ENCODE results near the gene SCARB1. TPM values are rescaled to one million over a fixed set of nuclear protein-coding genes. Genes with fewer than 3 reads are reported as not detected.
A peak's percentile ranks its signal among the peaks of the same experiment; 100 is the strongest.
"Not testable (repeated sequence)": the region's sequence is repeated elsewhere in the genome, so short reads cannot be mapped to it uniquely, and the experiment has no call there.

Gene SCARB1
- total RNA-seq, 2 experiments from 2014 or later = 36.2 to 38.1 TPM

- no peak overlapping the region for H3K27ac Mint-ChIP-seq
- ChIA-PET POLR2A (no interaction called here), CTCF (no interaction called here)
- ATAC-seq = peak; percentile 39
- no peak for DNase-seq
- no peak for TF ChIP-seq CTCF (IDR thresholded peaks at IDR 0.05)
- H3K4me1 Mint-ChIP-seq (ENCODE audit: low read depth) = peaks cover 12% of the 10 kb centered on the region
- H3K9me3 Mint-ChIP-seq = no peaks in the 10 kb centered on the region
- intact Hi-C loops (cut with micrococcal nuclease) = no loop called here
- H3K27me3 Mint-ChIP-seq = no peaks in the 10 kb centered on the region
- no peaks in the 10 kb centered on the region for H3K36me3 Mint-ChIP-seq (ENCODE audit: low read depth)
- H3K4me3 Mint-ChIP-seq = no peak overlapping the region
These were observed 17.5 kb upstream of the SCARB1 start for GRCh38 chr12:124881123-124881522.

- H3K27ac Mint-ChIP-seq; DNase-seq; ATAC-seq; intact Hi-C loops (cut with micrococcal nuclease); H3K4me3 Mint-ChIP-seq; H3K27me3 Mint-ChIP-seq; H3K36me3 Mint-ChIP-seq (ENCODE audit: low read depth); H3K9me3 Mint-ChIP-seq: not testable (repeated sequence)
- H3K4me1 Mint-ChIP-seq (ENCODE audit: low read depth) = peaks cover 12% of the 10 kb centered on the region
- ChIA-PET POLR2A (interaction anchor here (0.5 kb wide), 1 partner anchor 170 kb away, joined by 3 read pairs; no protein-coding TSS in a partner anchor), CTCF (interaction anchor here (0.7 to 1.4 kb wide), 2 partner anchors 14 to 60 kb away, joined by 3 read pairs; no protein-coding TSS in a partner anchor)
These were observed 16.7 kb upstream of the SCARB1 start for GRCh38 chr12:124880335-124880734.

- ATAC-seq = no peak
- no peak overlapping the region for H3K4me3 Mint-ChIP-seq
- no peaks in the 10 kb centered on the region for H3K36me3 Mint-ChIP-seq (ENCODE audit: low read depth)
- H3K27me3 Mint-ChIP-seq = no peaks in the 10 kb centered on the region
- H3K4me1 Mint-ChIP-seq (ENCODE audit: low read depth) = peaks cover 9% of the 10 kb centered on the region
- no peak for TF ChIP-seq CTCF (IDR thresholded peaks at IDR 0.05)
- no peak overlapping the region for H3K27ac Mint-ChIP-seq
- intact Hi-C loops (cut with micrococcal nuclease) = no loop called here
- POLR2A ChIA-PET = no interaction called here
- CTCF ChIA-PET = interaction anchor here (1.4 kb wide), 1 partner anchor 12 kb away, joined by 3 read pairs; no protein-coding TSS in a partner anchor
- no peaks in the 10 kb centered on the region for H3K9me3 Mint-ChIP-seq
- DNase-seq = no peak
These were observed 15.3 kb upstream of the SCARB1 start for GRCh38 chr12:124878795-124879516.

- POLR2A ChIA-PET = no interaction called here
- Mint-ChIP-seq H3K4me3 (no peak overlapping the region), H3K27ac (no peak overlapping the region), H3K9me3 (no peaks in the 10 kb centered on the region), H3K27me3 (no peaks in the 10 kb centered on the region), H3K4me1 (ENCODE audit: low read depth) (peaks cover 9% of the 10 kb centered on the region), H3K36me3 (ENCODE audit: low read depth) (no peaks in the 10 kb centered on the region)
- no peak for TF ChIP-seq CTCF (IDR thresholded peaks at IDR 0.05)
- intact Hi-C loops (cut with micrococcal nuclease) = no loop called here
- CTCF ChIA-PET = no interaction called here
- DNase-seq (no peak), ATAC-seq (no peak)
These were observed 13.8 kb upstream of the SCARB1 start for GRCh38 chr12:124877423-124877822.

- POLR2A ChIA-PET = no interaction called here
- CTCF ChIA-PET = no interaction called here
These were observed 12.5 kb upstream of the SCARB1 start for GRCh38 chr12:124876171-124876570.

More at GRCh38 chr12:124876171-124876570, 12.5 kb upstream of the SCARB1 start:
- H3K4me3 Mint-ChIP-seq = no peak overlapping the region
- H3K27me3 Mint-ChIP-seq = no peaks in the 10 kb centered on the region
- no peaks in the 10 kb centered on the region for H3K36me3 Mint-ChIP-seq (ENCODE audit: low read depth)
- H3K27ac Mint-ChIP-seq = no peak overlapping the region
- ATAC-seq = no peak
- peaks cover 4% of the 10 kb centered on the region for H3K4me1 Mint-ChIP-seq (ENCODE audit: low read depth)
- DNase-seq = no peak
- TF ChIP-seq CTCF (IDR thresholded peaks at IDR 0.05) = no peak
- H3K9me3 Mint-ChIP-seq = no peaks in the 10 kb centered on the region
- intact Hi-C loops (cut with micrococcal nuclease) = no loop called here
